Inflammatory macrophage treated with lipopolysaccharide for 4 hours (primary cell): ENCODE results near the gene L1TD1.
"Not testable (repeated sequence)": the region's sequence is repeated elsewhere in the genome, so short reads cannot be mapped to it uniquely, and the experiment has no call there.

Experiments
- DNase-seq: peaks from one replicate; pipeline ENCODE4 v3.0.0-alpha.2; 2020

L1TD1 gene

DNA sequence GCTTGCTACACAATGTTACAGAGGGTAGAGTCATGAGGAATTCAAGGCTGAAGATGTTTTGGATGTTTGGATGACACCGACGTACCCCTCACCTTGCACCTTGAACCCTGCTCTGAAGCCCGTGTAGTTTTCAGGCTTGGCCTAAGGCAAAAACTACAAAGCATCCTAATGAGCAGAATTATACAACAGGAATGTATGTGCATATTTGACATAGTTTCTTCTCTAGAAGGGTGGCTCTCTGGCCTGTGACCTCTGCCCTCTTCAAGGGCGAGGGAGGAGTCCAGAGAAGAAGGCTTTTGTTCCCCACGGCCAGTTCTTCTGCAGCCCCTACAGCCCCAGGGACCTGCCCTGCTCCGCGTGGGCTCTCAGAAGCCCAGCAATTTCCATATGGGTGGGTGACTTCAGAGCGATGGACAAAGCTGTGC lies 43.3 kb downstream of the L1TD1 start:
- DNase-seq, result no peak

DNA sequence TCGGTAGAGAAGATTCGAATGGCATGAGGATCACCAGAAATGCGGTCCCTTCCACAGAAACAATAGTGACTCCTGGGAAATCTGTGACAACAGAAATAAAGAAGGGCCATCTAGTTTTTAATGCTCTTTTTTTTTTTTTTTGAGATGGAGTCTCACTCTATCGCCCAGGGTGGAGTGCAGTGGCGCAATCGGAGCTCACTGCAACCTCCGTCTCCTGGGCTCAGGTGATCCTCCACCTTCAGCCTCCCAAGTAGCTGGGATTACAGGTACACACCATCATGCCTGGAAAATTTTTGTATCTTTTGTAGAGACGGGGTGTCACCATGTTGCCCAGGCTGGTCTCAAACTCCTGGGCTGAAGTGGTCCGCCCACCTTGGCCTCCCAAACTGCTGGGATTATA lies 43.9 kb downstream of the L1TD1 start:
- no peak for DNase-seq

DNA sequence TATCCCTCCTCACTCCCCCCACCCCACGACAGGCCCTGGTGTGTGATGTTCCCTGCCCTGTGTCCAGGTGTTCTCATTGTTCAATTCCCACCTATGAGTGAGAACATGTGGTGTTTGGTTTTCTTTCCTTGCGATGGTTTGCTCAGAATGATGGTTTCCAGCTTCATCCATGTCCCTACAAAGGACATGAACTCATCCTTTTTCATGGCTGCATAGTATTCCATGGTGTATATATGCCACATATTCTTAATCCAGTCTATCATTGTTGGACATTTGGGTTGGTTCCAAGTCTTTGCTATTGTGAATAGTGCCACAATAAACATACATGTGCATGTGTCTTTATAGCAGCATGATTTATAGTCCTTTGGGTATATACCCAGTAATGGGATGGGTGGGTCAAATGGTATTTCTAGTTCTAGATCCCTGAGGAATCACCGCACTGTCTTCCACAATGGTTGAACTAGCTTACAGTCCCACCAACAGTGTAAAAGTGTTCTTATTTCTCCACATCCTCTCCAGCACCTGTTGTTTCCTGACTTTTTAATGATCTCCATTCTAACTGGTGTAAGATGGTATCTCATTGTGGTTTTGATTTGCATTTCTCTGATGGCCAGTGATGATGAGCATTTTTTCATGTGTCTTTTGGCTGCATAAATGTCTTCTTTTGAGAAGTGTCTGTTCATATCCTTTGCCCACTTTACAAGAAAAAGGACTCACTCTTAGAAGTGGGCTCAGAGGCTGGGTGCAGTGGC lies 45.2 kb downstream of the L1TD1 start:
- DNase-seq, result not testable (repeated sequence)

DNA sequence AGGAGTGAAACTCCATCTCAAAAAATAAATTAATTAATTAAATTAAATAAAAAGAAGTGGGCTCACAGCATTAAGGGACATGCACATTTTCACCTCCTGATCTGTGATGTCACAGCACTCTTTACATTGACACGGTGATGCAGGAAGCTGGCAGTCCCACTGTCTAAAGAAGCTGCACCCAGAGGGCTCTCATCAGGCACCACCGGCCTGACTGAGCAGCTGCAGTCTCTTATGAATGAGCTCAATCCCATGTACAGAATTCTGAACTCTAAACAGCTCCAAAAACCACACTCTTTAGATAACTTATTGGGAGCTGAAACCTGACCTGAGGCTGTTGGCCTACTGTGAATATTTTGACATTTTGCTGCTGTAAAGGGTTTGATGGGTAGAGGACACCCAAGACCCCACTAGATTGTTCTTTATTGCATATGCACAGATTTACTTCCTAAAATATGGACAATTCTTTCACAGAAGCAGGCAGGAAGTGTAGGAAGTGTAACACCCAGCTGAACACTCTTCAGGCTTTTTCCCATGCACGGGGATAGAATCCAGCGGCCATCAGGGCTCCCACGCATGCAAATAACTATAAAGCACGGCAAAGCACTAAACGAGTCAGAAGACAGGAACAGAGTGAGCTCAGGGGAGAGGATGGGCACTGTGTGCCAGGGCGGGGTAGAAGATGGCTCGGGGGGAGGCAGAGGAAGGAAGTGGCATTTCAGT lies 46.2 kb downstream of the L1TD1 start:
- DNase-seq, result no peak

DNA sequence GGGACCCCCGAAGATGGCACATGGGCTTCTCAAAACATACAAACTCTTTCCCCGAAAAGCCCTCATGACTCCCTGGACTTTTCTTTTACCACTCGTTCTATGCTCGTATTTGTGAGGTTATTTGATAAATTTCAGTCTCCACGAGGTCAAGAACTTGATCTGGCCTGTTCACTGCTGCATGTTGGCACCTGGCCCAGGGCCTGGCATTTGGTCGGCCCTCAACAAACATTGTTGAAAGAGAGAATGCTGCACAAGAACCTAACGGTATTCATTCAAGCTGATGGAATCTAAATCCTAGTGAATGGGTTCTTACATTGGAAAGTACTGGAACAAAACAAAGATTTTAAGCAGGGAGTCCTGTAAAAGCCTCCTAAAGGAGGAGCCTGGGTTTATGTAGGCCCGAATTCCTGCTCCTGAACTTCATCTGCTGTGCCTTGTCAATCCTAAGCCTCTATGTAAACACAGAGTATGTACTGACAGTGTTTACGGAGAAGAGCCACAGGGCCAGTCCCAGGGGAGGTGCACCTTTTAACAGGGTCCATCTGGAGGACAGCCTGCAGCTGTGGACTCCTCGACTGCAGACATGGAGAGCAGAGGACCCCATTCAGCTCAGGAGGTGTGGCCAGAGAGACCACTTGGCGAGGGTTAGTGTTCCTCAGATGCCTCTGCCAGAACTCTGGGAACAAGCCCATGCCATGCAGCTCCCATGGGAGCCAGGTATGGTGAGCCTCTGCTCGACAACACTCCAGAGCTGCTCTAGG lies 46.9 kb downstream of the L1TD1 start:
- no peak for DNase-seq

DNA sequence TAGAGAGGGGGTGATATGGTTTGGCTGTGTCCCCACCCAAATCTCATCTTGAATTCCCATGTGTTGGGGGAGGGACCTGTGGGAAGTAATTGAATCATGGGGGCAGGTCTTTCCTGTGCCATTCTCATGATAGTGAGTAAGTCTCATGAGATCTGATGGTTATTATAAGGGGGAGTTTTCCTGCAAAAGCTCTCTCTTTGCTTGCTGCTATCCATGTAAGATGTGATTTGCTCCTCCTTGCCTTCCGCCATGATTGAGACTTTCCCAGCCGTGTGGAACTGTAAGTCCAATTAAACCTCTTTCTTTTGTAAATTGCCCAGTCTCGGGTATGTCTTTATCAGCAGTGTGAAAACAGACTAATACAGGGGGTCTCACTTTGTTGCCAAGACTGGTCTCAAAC lies 49.7 kb downstream of the L1TD1 start:
- DNase-seq, result not testable (repeated sequence)

DNA sequence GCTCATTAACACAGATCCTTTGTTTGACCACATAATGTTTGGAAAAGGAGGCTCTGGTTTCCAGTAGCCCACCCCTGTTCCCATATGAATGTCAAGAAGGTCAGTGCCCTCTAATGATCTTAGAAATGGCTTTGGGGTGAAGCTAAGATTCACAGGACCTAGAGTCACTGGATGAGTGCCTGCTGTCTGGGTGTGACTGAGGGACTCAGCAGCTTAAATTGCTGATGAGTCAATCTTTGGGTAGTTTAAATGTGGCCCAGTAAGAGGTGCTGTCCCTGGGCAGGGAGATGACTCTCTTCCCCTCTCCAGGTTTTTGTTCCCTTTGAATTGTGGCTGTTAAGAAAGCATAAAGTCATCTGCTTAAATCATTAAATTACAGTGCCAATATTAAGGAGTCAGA lies 50.6 kb downstream of the L1TD1 start:
- peak; percentile 26 for DNase-seq

DNA sequence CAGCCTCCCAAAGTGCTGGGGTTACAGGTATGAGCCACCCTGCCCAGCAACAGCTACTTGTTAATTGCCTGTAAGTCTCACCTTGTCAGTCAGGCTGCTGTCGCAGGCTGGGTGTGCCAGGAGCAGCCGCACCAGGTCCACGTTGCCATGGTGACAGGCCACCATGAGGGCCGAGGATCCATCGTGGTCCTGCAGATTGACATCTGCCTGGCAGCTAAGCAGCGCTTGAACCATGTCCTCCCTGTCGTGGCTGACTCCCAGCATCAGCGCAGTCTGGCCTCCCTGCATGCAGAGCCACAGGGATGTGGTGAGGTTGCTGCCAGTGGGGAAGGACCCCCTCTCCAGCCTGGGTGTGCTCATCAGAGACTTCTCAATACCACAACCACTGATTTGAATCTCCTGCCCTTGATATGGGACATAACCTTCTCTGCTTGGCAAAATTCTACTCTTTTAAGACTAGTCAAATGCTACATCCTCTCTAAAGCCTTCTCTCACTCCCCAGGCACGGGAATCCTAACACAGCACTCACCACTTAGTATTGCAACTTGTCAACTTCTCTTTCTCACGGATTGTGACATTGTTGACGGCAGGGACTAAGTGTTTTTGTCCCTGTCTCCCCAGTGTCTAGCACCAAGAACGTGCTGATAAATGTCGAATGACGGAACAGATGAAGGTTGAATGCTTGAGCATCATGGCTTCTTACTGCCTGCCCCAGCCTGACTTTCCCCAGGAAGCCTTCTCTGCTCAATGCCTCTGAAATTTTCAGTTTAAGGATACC lies 52.9 kb downstream of the L1TD1 start:
- no peak for DNase-seq

DNA sequence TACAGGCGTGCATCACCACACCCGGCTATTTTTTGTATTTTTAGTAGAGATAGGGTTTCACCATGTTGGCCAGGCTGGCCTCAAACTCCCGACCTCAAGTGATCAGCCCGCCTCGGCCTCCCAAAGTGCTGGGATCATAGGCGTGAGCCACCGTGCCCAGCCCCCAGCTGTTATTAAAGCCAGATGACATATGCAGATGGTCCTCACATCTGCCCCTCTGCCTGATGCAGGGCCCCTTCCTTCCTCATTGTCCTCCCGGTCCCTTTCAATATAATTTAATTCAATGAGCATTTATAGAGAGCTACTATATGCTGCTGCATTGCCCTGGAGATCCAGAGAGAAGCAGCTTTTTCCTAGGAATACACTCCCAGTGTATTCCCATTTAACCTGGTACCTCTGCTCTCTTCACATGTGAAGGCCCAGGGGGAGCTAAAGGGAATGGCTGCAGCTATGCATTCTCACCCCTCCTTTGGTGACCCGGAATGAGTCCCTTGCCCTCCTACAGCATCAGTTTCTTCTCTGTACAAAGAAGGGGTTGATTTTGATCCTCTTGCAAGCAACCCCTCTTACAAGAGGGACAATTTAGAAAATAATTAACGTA lies 55.6 kb downstream of the L1TD1 start:
- DNase-seq, result no peak

DNA sequence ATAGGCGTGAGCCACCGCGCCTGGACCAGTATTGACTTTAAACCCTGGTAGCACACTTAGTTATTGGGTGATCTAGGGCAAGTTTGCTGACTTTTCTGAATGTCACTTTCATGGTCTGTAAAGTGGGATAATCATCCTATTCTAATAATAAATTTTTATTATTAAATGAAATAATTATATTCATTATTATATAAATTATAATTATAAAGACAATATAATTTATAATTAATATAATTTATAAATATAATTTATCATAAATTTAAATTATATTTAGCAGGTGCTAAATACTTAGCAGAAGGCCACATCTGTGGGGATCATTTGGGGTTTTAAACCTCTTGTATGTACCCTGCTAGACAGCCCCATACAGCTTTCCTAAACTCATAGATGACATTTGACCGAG lies 64.9 kb downstream of the L1TD1 start:
- DNase-seq, result no peak

DNA sequence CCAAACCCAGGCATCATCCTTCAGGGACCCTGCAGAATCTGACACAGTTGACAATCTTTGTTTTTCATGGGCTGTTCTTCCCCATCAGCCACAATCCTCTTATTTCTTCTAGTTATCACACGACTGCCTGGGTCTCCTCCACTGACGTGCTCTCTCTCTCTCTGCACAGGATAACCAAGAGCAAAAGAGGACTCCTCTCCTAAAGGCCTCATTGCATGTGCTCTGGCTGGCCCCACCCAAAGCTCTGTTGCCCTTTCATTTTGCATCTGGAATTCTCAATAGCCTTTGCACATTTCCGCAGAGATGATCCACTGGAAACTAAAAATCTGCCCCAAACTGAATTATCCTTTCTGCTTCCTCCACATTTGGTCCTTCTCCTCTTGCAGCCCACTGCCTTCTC lies 66.0 kb downstream of the L1TD1 start:
- DNase-seq, result no peak
